ENCODE results near the gene MRPL48.

MRPL48 gene

DNA sequence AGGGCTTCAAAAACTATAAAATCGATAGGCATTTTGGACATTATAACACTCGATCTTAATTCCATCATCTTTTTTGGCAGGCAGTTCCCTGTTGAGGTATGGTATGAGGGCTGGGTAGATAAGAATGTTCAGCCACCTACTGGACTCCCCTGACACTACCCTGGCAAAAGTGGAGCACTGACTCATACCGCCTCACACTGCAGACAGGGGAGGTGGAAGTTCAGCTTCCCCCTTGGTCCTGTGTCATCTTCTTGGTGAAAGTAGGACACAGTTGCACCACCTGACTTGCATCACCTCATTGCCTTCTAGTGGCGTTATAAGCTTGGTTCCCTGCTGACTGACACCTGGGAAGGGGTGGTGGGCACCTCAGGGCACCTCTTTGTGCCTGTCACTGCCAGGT is 119.5 kb downstream of the MRPL48 start:
- no peak for DNase-seq

DNA sequence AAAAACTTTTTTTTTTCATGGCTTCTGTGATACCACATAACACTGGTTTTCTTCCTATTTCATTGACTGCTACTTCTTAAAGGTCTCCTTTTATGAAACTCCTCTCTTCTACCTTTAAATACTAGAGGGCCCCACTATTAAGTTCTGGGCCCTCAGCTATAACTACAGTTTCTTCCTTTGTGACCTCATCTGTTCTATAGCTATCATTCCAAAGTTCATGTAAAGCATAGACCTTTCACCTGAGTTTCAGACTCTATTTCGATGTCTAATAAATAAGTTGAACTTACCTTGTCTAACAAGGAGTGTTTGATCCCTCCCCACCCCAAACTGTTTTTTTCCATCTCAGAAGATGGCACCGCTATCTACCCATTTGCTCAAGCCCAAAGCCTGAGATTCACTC is 124.4 kb downstream of the MRPL48 start:
- no peak for DNase-seq

DNA sequence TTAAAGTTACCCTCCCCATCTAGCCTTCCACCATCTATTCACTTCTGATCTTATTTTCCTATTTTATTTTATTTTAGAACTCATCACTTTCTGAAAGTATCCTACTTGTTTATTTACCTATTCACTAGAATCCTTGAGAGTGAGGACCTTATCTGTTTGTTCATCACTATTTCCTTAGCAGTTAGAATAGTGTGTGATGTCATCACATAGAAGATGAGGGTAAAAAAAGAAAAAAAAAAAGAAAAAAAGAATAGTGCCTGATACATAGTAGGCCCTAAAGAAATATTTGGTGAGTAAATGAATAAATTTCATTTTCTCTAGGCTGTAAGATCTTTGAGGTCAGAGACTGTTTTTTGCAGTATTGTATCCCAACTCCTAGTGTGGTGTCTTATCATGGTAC is 125.8 kb downstream of the MRPL48 start:
- no peak for DNase-seq

DNA sequence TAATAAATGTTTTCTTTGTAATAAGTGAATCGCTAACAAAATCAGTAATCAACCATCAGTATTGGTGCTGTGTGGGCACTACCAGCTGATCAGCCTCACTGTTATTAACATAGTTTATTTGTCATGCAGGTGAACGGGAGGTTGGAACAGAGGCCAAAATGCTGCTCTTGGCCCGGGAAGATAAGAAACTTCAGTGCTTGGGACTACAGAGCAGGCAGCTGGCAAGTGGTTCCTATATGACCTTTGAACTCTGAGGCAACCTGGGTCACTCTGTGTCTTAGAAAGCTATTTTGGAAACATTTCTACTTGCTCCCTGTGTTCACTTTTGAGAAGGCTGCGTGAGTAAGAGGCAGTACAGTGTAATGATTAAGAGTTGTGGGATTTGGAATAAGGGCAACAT is 126.6 kb downstream of the MRPL48 start:
- DNase-seq = no peak

All from NCI-H1417 treated with DMSO at 0.1 percent for 48 hours (cell line).